Neutrophil (primary cell): ENCODE data around the gene ZBTB18.

Experiments used
- H3K27ac ChIP-seq: fragments of 200-600 bp; sonication (generic); 2 replicates; pipeline ENCODE4 v1.5.1; 2016; ENCODE audit warnings: mild to moderate bottlenecking, moderate library complexity
- H3K27me3 ChIP-seq: fragments of 200-600 bp; sonication (generic); 2 replicates; pipeline ENCODE4 v1.6.0; 2016; ENCODE audit warnings: mild to moderate bottlenecking
- H3K36me3 ChIP-seq: fragments of 200-600 bp; sonication (generic); 2 replicates; pipeline ENCODE4 v1.5.1; 2017
- H3K4me1 ChIP-seq, 2 experiments: fragments of 200-600 bp in 1 of 2; sonication (generic) in 1 of 2; 1 replicate in 1 of 2; 2 replicates in 1 of 2; pipeline versions ENCODE4 v1.5.1 to v1.6.1; 2013 to 2016; ENCODE audit warnings: low read depth in 1 of 2, low read length in 1 of 2, mild to moderate bottlenecking in 1 of 2, moderate library complexity in 1 of 2; ENCODE audit not compliant: control insufficient read depth in 1 of 2, insufficient read depth in 1 of 2
- H3K4me3 ChIP-seq, 2 experiments: fragments of 200-600 bp in 1 of 2; sonication (generic) in 1 of 2; 1 replicate in 1 of 2; 2 replicates in 1 of 2; pipeline ENCODE4 v1.5.1; 2013 to 2016; ENCODE audit warnings: low read depth in 1 of 2, low read length in 1 of 2, mild to moderate bottlenecking in 1 of 2, moderate library complexity in 1 of 2
- H3K9me3 ChIP-seq: fragments of 200-600 bp; sonication (generic); 2 replicates; pipeline ENCODE4 v1.5.1; 2016
- CTCF ChIP-seq: fragments of 200-600 bp; sonication (generic); IDR thresholded peaks from 2 replicates; pipeline ENCODE4 v1.5.1; 2016; ENCODE audit warnings: antibody characterized with exemption

ZBTB18 gene

DNA sequence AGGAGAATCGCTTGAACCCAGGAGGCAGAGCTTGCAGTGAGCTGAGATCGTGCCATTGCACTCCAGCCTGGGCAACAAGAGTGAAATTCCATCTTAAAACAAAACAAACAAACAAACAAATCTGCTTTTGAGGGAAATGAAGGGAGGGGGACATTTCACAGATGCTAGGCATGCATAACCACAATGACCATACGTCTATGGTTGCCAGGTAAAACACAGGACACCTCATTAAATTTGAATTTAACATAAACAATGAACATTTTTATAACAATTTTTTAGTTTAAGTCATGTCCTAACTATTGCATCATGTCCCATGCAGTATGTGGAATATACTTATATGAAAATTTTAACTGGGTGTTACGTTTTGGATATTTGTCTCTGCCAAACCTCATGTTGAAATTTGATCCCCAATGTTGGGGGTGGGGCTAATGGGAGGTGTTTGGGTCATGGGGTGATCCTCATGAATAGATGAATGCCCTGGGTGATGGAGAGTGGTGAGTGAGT is 31.0 kb upstream of the ZBTB18 start:
- Histone ChIP-seq H3K27ac (no peak overlapping the region), H3K27me3 (peaks cover 8% of the 10 kb centered on the region), H3K4me3 (no peak overlapping the region), H3K9me3 (no peaks in the 10 kb centered on the region), H3K4me1 (no peaks in the 10 kb centered on the region), H3K36me3 (no peaks in the 10 kb centered on the region)
- no peak for TF ChIP-seq CTCF

- Histone ChIP-seq H3K4me1 (no peaks in the 10 kb centered on the region), H3K4me3 (no peak overlapping the region), H3K27me3 (peaks cover 8% of the 10 kb centered on the region), H3K9me3 (no peaks in the 10 kb centered on the region), H3K27ac (no peak overlapping the region), H3K36me3 (no peaks in the 10 kb centered on the region)
- TF ChIP-seq CTCF: no peak
These were observed 29.7 kb upstream of the ZBTB18 start for GRCh38 chr1:244021427-244021826.

DNA sequence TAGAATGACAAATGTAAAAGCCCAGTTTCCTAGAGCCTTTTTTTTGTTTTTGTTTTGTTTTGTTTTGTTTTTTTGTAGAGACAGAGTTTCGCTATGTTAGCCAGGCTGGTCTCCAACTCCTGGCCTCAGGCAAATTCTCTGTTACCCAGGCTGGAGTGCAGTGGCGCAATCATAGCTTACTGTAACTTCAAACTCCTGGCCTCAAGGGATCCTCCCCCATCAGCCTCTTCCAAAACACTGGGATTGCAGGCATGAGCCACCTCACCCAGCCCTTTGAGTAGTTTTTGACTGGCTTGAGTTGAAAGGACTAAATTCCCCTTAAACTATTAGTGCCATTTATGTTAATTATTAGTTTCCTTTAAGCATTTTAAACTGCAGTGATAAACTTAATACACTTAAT is 28.8 kb upstream of the ZBTB18 start:
- Histone ChIP-seq H3K36me3 (no peaks in the 10 kb centered on the region), H3K9me3 (no peaks in the 10 kb centered on the region), H3K27me3 (peaks cover 8% of the 10 kb centered on the region), H3K4me1 (no peaks in the 10 kb centered on the region), H3K4me3 (no peak overlapping the region), H3K27ac (no peak overlapping the region)
- no peak for TF ChIP-seq CTCF

- Histone ChIP-seq H3K27ac (no peak overlapping the region), H3K4me3 (no peak overlapping the region), H3K9me3 (no peaks in the 10 kb centered on the region), H3K4me1 (peaks cover 2% of the 10 kb centered on the region in 2 experiments), H3K27me3 (peaks cover 8% of the 10 kb centered on the region), H3K36me3 (no peaks in the 10 kb centered on the region)
- TF ChIP-seq CTCF: no peak
These were observed 28.1 kb upstream of the ZBTB18 start for GRCh38 chr1:244022864-244023440.

DNA sequence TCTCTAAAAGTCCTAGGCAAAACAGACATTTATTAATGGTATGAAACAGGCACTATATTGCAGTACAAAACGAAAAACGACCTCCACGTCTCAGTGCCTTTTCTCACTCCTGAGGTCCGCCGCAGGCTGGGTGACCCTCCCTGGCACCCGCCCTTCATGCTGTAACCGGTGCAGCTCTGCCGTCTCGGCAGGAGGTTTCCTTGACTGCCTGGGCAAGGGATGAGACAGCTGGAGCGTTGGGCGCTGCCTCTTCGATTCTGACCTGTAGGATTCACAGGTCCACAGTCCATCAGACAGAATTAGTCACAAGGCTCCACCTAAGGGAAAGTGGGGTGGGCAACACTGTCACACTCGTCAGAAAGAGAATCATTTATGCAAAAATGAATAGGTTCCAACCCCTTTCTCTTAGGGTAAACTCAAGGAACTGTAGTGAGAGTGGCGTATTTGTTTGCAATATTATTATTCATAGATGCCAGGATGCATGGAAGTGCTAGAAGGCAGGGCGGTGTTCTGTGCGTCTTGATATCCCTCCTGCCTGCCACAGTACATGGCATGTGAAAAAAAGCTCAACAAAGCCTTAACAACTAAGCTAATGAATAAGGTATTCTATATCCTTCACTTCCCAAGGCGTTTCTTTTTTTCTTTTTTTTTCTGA is 23.5 kb upstream of the ZBTB18 start:
- no peaks in the 10 kb centered on the region for H3K9me3 ChIP-seq
- peak overlapping the region; percentile 50 for H3K27ac ChIP-seq
- H3K36me3 ChIP-seq: no peaks in the 10 kb centered on the region
- peaks cover 8% of the 10 kb centered on the region for H3K27me3 ChIP-seq
- peaks cover 17% of the 10 kb centered on the region in 2 experiments for H3K4me1 ChIP-seq
- no peak for TF ChIP-seq CTCF
- H3K4me3 ChIP-seq: no peak overlapping the region
